Measurements from ENCODE around the gene TSC22D3.
A peak's percentile ranks its signal among the peaks of the same experiment; 100 is the strongest.
"Not testable (repeated sequence)": the region's sequence is repeated elsewhere in the genome, so short reads cannot be mapped to it uniquely, and the experiment has no call there.

Gene TSC22D3

DNA sequence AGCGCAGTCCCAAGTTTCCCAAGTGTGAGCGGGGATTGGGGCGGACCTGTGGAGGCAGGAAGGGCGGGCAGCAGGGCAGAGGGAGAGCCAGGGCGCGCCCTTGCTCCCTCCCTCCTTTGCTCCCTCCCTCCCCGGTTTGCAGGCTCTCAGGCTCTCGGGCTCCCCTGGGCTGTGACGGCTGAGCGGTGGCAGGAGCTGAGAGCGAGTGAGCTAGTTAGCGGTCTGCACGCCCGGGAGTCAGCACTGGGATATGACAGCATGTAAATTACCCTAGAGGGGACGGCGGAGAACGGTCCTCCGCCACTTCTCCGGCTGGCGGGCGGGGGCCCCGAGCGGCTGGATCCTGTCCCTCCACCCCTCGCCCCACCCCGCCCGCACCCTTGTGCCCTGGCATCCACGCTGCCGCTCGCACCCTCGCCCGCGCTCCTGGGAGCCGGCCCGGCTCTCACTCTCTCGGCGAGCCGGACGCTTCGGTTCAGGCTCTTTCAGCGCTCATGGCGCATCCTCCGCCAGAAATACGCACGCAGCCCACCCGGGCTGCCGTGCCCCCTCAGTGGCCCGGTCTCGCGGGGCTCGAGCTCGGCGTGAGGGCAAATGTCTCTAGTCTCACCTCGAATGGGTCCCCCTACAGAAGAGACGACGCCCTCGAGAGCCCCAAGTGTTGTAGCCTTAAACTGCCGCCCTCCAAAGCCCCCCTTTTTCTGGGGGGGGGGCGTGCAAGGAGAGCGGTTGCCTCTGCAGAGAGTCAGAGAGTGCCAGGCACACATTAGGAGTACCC lies at the start of gene TSC22D3:
Gene TSC22D3, minus strand, starts transcription at position 54 of the 778 bp plus-strand sequence. CDS start 368 bp downstream, outside the sequence.
- DNase-seq, result peak in 1 of 2 experiments; percentile 12

DNA sequence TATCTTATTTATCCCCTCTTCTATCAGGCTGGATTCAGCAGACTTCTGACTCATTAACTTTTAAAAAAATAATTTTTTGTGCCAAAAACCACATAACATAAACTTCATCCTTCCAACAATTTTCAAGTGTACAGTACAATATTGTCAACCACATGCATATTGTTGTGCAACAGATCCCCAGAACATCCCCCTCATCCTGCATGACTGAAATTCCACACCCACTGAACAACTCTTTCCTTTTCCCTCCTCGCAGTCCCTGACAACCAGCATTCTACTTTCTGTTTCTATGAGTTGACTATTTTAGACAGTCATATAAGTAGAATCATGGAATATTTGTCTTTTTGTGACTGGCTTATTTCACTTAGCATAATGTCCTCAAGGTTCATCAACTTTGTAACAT lies 47.9 kb upstream of the TSC22D3 start:
- DNase-seq, result no peak

DNA sequence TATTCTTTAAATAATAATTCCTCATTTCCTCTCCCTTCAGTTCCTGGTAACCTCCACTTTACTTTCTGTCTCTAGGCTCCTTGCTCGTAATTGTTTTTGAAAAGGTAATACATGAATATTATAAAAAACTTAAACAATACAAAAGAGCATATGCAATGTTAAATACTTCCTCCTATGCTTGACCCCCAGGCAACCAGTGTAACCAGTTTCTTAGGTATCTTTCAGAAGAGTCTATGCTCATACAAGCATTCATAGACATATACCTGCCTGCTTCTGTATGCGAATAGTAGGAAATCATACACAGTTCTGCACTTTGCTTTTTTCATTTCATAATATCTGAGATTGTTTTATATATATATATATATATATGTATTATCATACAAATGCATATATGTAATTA lies 47.5 kb upstream of the TSC22D3 start:
- DNase-seq, result no peak

DNA sequence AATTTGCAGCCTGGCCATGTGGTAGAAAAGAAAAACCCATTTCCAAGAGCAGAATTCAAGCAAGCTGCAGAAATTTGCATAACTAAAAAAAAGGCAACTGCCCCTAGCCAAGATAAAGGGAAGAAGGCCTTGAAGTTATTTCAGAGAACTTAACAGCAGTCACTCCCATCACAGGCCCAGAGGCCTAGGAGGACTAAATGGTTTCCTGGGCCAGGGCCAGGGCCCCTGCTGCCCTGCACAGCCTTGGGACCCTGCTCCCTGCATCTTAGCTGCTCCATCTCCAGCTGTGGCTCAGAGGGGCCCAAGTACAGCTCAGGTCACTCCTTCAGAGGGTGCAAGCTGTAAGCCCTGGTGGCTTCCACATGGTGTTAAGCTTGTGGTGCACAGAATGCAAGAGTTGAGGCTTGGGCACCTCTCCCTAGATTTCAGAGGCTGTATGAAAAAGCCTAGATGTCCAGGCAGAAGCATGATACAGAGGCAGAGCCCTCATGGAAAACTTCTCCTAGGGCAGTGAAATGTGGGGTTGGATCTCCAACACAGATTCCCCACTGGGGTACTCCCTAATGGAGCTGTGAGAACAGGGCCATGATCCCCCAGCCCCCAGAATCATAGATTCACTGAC lies 43.4 kb upstream of the TSC22D3 start:
- no peak for DNase-seq

DNA sequence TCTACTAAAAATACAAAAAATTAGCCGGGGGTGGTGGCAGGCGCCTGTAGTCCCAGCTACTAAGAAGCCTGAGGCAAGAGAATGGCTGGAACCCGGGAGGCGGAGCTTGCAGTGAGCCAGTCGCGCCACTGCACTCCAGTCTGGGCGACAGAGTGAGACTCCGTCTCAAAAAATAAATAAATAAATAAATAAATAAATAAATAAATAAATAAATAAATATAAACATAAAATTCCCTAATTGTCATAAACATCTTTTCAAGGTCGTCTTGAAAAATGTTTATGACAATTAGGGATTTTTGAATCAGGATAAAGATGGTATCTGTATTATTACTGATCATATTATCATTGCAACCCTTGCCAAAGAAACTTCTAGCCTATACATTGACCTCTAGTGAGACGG lies 34.5 kb upstream of the TSC22D3 start:
- DNase-seq, result not testable (repeated sequence)

DNA sequence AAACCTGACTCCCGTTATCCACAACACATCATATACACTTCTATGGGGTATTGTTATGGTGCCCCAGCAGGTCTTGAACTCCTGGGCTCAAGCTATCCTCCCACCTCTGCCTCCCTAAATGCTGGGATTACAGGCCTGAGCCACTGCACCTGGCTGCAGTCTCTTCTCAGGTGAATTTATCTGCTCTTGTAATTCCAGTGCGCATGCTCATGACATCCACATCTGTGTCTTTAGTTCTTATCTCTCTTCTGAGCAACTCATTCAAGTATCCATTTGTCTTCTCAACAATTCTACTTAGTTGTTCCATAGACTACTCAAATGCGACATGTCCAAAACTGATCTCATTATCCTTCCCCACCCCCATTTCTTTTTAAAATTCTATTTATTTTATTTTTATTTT lies 29.6 kb upstream of the TSC22D3 start:
- DNase-seq, result no peak

DNA sequence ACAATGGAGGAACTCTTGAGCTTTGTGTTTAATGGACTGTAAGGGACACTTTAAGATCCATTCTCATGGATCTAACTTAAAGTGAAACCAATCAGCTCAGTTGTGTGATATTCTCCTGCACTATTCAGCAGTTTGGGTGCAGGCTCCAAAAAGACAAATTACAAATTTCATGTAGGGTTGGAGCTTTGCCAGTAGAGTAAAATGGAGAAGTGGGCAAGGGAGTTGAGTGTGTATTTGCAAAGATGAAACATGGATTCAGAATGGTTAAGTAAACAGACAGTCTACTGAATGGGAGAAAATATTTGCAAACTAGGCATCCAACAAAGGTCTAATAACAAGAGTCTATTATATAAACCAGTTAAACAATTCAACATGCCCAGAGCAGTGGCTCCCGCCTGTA lies 28.8 kb upstream of the TSC22D3 start:
- DNase-seq, result no peak

DNA sequence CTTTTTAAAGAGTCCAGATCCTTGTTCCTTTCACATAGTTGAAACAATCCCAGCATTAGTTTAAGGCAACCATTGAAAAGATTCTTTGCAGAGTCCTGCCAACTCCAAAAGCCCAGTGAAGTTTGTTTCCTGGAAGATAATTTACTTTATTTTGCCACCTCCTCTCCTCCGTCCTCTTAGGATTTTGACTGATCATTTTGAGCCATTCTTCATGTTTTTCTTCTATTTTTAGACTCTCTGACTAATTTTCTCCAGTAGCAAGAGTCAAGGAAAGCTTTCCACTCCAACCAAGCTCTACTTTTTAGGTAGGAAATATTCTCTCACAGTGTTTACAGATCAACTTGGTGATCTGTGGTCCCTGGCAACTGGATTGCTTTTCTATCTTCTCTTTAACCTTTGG lies 12.2 kb upstream of the TSC22D3 start:
- no peak for DNase-seq

DNA sequence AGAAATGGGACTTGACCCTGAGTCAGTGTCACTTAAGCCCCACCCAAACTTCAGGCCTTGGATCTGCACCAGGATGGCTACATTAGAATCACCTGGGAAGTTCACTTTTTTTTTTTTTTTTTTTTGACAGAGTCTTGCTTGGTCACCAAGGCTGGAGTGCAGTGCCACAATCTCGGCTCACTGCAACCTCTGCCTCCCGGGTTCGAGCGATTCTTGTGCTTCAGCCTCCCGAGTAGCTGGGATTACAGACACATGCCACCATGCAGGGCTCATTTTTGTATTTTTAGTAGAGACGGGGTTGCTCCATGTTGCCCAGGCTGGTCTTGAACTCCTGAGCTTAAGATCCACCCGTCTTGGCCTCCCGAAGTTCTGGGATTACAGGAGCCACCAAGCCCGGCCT lies 4.9 kb upstream of the TSC22D3 start:
- DNase-seq, result no peak

DNA sequence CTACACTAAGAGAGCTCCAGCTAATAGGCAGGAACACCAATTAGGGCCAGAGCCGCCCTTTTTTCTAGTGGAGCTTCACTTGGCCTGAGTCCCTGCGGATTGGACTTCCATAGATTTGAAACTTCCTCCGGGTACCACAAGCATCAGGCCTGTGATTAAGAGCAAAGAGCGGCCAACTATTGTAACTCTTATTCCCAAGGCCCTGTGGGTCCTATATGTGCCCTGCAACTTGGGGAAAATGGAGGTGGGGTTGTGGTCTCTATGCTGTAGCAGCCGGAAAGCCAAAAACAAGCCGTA lies 1.9 kb upstream of the TSC22D3 start, which contains the start of gene NCBP2L:
Gene NCBP2L, plus strand, starts transcription at position 198 of the 297 bp plus-strand sequence. CDS start 16,488 bp downstream, outside the sequence.
- no peak for DNase-seq

DNA sequence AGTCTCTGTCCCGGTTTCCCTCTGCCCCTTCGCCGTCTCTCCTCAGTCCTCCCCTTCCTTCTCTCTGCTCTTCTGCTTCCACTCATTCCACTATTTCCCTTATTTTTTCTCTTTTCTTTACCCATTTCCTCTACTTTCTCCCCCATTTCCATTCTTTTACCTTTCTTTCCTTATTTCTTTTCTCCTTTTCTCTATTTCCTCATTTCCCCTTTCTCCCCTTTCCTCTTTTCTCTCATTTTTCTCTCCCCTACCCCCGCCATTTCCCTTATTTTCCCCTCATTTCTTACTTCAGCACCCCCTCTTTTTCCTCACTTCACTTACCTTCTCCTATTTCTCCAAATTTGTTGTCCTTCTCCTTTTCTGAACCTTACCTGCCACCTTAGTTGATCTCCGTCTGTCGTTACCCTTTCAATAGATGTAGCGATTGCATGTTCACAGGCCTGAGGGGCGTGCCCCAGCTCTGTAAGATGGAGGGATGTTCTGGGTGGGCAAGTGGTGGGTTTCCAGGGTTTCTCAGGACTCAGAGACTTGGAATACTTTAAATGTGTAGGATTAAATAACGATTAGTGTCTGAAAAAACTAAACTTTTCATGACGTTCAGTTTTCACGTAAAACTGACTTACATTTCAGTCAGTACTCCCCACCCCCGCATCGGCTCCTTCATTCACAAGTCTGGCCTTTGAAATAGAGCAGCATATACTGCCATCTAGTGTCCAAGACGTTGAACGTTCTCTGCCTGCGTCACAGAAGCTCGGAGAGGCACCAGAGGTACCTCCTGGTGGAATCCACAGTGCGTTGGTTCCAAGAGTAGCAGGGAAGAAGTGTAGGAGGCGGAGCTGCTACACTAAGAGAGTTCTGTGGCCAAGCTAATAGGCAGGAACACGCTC lies 1.3 kb upstream of the TSC22D3 start:
- DNase-seq, result peak; percentile 3 to 44

DNA sequence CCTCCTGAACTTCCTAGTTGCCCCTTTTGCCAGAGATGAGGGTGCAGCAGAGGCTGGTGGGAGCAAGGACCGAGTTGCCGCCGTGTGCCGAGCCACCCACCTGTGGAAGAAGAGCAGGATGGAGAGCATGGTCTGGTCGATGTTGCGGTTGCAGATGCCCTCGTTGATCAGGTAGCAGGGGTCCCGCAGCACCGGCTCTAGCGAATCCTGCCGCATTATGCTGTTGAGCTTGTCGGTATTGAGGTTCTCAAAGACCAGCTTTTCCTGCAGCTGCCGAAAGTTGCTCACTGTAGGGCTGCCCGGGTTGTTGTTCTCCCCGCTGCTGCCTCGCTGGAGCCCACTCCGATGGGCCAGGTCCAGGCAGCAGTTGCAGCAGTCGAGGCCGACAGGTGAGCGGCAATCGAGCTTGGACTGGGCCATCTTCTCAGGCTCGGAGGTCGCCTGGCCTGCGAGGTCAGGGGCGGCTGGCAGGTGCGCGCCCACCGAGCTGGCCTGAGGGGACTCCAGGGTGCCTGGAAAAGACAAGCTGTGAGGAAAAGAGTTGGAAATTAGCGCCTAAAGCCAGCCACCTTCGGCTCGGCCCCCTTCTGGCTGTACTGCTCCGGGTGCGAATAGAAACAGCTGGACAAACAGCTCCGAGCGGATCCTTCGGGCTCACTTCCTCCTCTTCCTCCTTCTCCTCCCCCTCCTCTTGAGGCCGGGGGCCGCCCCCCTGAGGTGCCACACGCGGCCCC lies 420 bp downstream of the TSC22D3 start:
- DNase-seq, result no peak

DNA sequence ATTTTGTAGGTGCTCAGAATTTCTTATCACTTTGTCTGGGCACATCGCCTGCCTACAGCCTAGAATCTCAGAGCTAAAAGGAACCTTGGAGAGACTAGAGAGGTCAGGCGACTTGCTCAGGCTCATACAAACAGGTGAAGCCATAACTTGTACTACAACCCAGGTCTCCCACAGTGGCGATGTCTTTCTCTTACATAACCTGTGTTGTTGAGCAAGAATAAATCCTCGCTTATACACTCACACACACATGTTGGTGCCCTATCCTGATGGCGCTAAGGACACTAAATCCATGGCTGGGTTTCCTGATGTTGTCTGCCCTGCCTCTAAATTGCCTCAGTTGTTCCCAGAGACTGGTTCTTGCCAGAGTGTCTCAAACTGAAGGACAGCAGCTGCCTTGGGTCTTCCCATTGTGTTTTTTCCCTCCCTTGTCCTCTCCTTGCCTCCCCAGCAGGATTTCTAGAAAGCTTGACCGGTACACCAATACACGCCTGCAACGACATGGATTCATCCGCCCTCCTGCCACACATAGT lies 1.6 kb downstream of the TSC22D3 start:
- DNase-seq, result no peak

DNA sequence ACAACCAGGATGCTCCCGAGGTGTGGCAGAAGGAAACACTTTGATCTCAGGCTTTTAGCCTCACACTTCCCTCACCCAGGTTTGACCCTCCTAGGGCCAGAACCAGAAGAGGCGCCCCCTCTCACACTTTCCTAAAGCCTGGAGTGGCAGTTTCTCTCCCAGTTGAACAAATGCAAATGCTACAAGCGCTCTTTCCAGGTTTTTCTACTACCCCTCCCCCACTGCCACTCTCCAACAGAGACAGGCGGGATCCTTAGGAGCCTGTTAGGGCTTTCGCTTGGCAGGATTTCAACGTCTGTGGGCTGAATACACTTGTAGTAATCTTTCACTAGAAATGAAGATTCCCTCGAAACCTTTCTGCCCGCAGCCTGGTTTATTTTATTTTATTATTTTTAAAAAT lies 2.4 kb downstream of the TSC22D3 start:
- no peak for DNase-seq

DNA sequence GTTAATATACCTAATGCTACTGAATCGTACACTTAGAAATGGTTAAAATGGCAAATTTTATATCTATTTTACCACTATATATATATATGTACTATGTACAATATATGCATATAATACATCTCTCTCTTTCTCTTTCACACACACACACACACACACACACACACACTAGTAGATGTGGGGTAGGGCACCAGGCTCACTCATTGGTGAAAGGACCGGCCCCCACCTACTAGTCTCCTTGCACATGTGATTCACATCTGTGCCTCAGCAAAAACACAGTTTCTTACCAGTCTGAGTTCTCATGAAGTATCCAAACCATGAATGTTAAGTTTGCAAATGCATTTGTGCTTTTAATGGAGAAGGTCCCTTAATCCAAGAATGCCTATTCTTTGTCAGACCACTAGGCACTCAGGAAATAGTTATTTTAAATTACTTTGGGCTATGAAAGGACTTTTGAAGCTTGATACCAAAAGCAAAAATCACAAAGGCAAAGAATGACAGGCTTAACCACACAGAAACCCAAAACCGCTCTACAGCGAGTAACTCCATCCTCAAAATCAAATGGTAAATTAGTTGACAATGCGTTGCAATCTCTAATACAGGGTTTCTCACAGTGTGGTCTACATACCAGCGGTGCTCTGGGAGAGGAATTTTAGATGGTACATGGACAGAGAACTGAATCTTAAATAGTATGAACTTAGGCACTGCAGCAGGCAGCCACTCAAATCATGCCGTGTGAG lies 5.8 kb downstream of the TSC22D3 start:
- no peak for DNase-seq

DNA sequence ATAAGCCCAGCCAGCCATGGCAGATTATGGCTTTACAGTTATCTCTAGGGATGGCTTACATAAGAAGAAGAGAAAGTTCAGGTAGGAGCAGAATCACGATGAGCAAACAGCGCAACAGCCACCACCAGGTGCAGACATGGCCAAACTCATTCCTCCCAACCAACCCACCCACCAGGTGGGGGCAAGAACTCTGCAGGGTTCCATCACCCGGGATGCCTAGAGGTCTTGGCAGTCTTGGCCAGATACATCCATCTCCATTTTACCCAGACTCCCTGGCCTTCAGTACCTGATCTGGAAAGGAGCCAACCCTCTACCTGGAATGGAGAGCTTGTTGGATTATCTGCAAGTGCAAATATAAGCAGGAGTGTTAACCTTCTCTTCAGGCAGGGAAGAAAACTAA lies 7.5 kb downstream of the TSC22D3 start:
- DNase-seq, result no peak

DNA sequence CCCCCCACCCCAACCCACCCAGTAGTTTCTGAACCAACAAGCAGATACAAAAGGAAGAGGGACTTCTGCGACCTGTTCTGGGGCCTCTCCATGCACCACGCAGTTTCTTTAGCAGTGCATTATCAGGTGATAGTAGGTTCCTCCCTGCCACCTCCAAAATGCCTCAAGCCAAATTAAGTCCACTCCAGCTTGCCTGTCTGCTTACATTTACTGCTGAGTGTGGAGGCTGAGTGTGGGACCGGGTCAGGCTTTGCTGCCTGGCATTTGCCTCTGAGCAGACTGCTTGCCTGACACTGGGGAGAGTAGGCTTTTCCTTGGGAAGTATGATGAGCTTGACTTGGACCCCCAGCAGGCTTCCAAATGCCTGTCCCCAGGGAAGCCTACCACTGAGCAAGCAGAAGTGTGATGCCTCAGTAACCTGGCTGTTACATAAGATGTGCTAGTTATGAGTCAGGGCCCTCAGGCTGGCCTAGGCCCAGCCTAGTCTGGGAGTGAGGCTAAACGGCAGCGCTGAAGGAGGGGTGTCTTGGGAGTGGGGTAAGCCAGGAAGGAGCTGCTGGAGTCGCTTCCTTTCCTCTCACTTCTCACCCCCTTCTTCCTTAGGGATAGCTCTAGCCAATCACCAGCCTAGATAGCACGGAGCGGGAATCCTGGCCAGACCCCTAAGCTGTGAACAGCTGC lies 9.0 kb downstream of the TSC22D3 start:
- DNase-seq, result no peak

DNA sequence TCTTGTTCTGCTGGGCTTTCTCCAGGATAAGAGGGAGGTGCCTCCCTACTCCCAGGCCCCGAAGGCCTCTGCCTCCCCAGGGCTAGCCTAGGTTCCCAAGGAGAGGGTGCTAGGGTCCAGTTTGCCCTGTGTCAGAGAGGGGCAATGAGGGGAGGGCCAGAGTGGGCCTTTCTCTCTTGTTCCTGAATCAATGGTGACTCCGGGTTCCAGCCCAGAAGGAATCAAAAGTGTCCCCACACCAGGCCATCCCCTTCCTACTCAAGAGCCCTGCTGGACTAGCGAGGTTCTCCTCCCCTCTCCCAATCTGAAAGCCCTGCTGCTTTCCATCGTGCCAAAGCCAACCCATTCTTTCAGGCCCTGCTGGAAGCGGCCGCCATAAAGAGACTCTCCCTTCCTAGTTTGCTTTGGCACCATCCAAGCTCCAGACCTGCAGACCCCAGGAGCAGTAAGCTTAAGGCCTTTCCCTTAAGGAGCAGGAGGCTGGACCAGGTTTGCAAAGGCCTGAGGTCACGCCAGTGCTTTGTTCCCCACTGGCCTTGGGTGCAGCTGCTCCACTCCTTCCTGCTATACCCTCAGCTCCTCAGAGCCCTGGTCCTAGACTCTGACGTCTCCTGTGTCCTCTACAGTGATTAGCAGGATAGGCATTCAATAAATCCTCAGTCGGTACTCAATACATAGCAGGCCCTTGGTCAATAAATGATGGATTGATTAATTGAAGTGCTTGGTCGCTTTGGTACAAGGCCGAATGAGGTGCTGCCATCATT lies 10.6 kb downstream of the TSC22D3 start:
- no peak for DNase-seq

DNA sequence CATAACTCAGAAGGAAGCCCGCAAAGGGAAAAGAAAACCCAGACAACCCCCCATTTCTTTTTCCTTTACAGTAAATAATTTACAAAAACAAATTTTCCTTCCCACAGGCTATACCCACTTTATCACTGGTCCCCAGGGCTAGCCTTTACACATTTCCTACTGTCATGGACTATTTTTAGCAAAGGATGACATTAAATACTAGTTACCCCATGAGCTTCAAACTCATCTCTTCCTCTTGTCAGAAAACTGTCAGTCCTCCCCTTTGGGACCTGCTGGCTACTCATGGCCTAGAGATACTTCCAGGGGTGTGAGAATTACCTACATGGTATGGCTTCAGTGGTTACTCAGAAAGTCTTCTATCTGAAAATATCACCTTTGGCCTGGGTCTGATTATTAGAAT lies 11.9 kb downstream of the TSC22D3 start:
- DNase-seq, result no peak

DNA sequence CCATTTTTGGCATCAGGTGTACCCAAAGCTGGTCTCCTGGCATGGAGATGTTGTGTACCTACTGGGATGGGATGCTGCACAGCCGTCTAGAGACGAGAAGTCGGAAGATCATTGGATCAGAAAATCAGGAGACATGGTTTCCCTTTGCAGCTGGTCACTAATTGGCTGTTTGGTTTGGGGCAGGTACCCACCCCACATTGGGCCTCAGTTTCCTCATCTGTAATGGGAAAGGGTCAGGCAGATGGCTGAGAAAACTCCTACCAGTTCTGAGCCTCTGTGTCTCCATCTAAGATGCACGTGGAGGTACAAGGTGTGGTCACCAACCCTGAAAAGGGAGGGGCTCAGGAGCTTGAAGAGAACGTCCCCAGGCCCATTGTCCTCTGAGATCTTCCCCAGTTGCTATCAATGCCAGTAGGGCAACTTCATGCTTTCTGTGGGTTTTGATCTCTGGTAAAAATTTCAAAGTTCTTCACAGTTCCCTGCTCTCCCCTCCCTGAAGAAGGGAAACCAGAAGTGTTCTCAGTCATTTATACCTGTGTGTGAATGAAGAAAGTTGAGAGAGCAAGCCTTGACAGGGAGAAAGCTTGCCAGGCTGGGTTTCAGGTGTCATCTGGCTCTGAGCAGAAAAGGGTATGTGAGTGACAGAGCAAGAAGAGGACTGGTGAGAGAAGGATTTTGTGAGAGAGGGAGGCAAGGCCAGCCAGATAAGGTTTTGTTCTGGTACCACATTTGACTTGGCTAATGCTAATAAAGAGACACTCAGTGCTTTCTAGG lies 15.1 kb downstream of the TSC22D3 start:
- no peak for DNase-seq
